HEK293 (cell line): Measurements from ENCODE around the gene SRRM2.

Experiments
- CTCF ChIP-seq: fragments of 450-650 bp; formaldehyde crosslinking; IDR thresholded peaks from 2 replicates; pipeline ENCODE4 v1.5.1; 2016; ENCODE audit warnings: missing biosample characterization, missing genetic modification characterization
- MZF1 ChIP-seq: fragments of 450-650 bp; formaldehyde crosslinking; IDR thresholded peaks from 2 replicates; pipeline ENCODE4 v1.5.1; 2017; ENCODE audit warnings: missing biosample characterization, missing genetic modification characterization, borderline replicate concordance
- OVOL3 ChIP-seq: fragments of 450-650 bp; formaldehyde crosslinking; IDR thresholded peaks from 2 replicates; pipeline ENCODE4 v1.5.1; 2016; ENCODE audit warnings: missing biosample characterization, missing genetic modification characterization
- RBAK ChIP-seq: fragments of 450-650 bp; formaldehyde crosslinking; IDR thresholded peaks from 2 replicates; pipeline ENCODE4 v1.5.1; 2016; ENCODE audit warnings: missing biosample characterization, missing genetic modification characterization
- YY2 ChIP-seq: fragments of 450-650 bp; formaldehyde crosslinking; IDR thresholded peaks from 2 replicates; pipeline ENCODE4 v1.5.1; 2016; ENCODE audit warnings: missing biosample characterization, missing genetic modification characterization
- ZBTB10 ChIP-seq: fragments of 450-650 bp; formaldehyde crosslinking; IDR thresholded peaks from 2 replicates; pipeline ENCODE4 v1.5.1; 2016; ENCODE audit warnings: missing biosample characterization, missing genetic modification characterization
- ZBTB44 ChIP-seq: fragments of 450-650 bp; IDR thresholded peaks from 2 replicates; pipeline ENCODE4 v1.5.1; 2018; ENCODE audit warnings: missing biosample characterization, mild to moderate bottlenecking, missing genetic modification characterization
- ZBTB6 ChIP-seq: fragments of 450-650 bp; formaldehyde crosslinking; IDR thresholded peaks from 2 replicates; pipeline ENCODE4 v1.5.1; 2017; ENCODE audit warnings: missing biosample characterization, missing genetic modification characterization
- ZEB2 ChIP-seq: fragments of 450-650 bp; formaldehyde crosslinking; IDR thresholded peaks from 2 replicates; pipeline ENCODE4 v1.5.1; 2016; ENCODE audit warnings: missing biosample characterization, missing genetic modification characterization
- ZFP41 ChIP-seq: fragments of 450-650 bp; formaldehyde crosslinking; IDR thresholded peaks from 2 replicates; pipeline ENCODE4 v1.5.1; 2016; ENCODE audit warnings: missing biosample characterization, missing genetic modification characterization, borderline replicate concordance
- ZNF184 ChIP-seq: fragments of 450-650 bp; IDR thresholded peaks from 2 replicates; pipeline ENCODE4 v1.5.1; 2018; ENCODE audit warnings: missing biosample characterization, mild to moderate bottlenecking, missing genetic modification characterization
- ZNF24 ChIP-seq: fragments of 450-650 bp; formaldehyde crosslinking; IDR thresholded peaks from 2 replicates; pipeline ENCODE4 v1.5.1; 2016; ENCODE audit warnings: missing biosample characterization, missing genetic modification characterization
- ZNF248 ChIP-seq: fragments of 450-650 bp; formaldehyde crosslinking; IDR thresholded peaks from 2 replicates; pipeline ENCODE4 v1.5.1; 2017; ENCODE audit warnings: missing biosample characterization, missing genetic modification characterization
- ZNF26 ChIP-seq: fragments of 450-650 bp; formaldehyde crosslinking; IDR thresholded peaks from 2 replicates; pipeline ENCODE4 v1.5.1; 2016; ENCODE audit warnings: missing biosample characterization, missing genetic modification characterization
- ZNF311 ChIP-seq: fragments of 450-650 bp; formaldehyde crosslinking; IDR thresholded peaks from 2 replicates; pipeline ENCODE4 v1.5.1; 2017; ENCODE audit warnings: missing biosample characterization, missing genetic modification characterization, borderline replicate concordance
- ZNF335 ChIP-seq: fragments of 450-650 bp; formaldehyde crosslinking; conservative IDR thresholded peaks from 2 replicates; pipeline ENCODE4 v1.5.1; 2016; ENCODE audit warnings: missing biosample characterization, missing genetic modification characterization
- ZNF341 ChIP-seq: fragments of 450-650 bp; formaldehyde crosslinking; IDR thresholded peaks from 2 replicates; pipeline ENCODE4; 2016; ENCODE audit warnings: low read depth, missing biosample characterization, missing genetic modification characterization
- ZNF362 ChIP-seq: fragments of 450-650 bp; formaldehyde crosslinking; IDR thresholded peaks from 2 replicates; pipeline ENCODE4 v1.5.1; 2016; ENCODE audit warnings: missing biosample characterization, missing genetic modification characterization
- ZNF366 ChIP-seq: fragments of 450-650 bp; formaldehyde crosslinking; conservative IDR thresholded peaks from 2 replicates; pipeline ENCODE4 v1.5.1; 2016; ENCODE audit warnings: missing biosample characterization, missing genetic modification characterization
- ZNF416 ChIP-seq: fragments of 450-650 bp; formaldehyde crosslinking; IDR thresholded peaks from 2 replicates; pipeline ENCODE4 v1.5.1; 2016; ENCODE audit warnings: missing biosample characterization, missing genetic modification characterization
- ZNF423 ChIP-seq: fragments of 450-650 bp; formaldehyde crosslinking; IDR thresholded peaks from 2 replicates; pipeline ENCODE4 v1.5.1; 2016; ENCODE audit warnings: missing biosample characterization, missing genetic modification characterization
- ZNF488 ChIP-seq: fragments of 450-650 bp; formaldehyde crosslinking; IDR thresholded peaks from 2 replicates; pipeline ENCODE4 v1.5.1; 2016; ENCODE audit warnings: missing biosample characterization, missing genetic modification characterization
- ZNF529 ChIP-seq: fragments of 450-650 bp; formaldehyde crosslinking; IDR thresholded peaks from 2 replicates; pipeline ENCODE4 v1.5.1; 2017; ENCODE audit warnings: missing genetic modification characterization, missing biosample characterization; ENCODE audit not compliant: insufficient replicate concordance
- ZNF707 ChIP-seq: fragments of 450-650 bp; formaldehyde crosslinking; IDR thresholded peaks from 2 replicates; pipeline ENCODE4 v1.5.1; 2016; ENCODE audit warnings: missing biosample characterization, missing genetic modification characterization
- ZNF777 ChIP-seq: fragments of 450-650 bp; formaldehyde crosslinking; IDR thresholded peaks from 2 replicates; pipeline ENCODE4 v1.5.1; 2017; ENCODE audit warnings: missing biosample characterization, missing genetic modification characterization, borderline replicate concordance
- ZNF792 ChIP-seq: fragments of 450-650 bp; formaldehyde crosslinking; IDR thresholded peaks from 2 replicates; pipeline ENCODE4 v1.5.1; 2016; ENCODE audit warnings: missing biosample characterization, missing genetic modification characterization

SRRM2 gene

GRCh38 chr16:2799859-2800226 is 47.4 kb downstream of the SRRM2 start (continued):
- TF ChIP-seq RBAK (tag by site-specific recombination) (no peak), ZNF26 (tag by site-specific recombination) (no peak), ZNF311 (tag by site-specific recombination) (no peak), ZNF529 (tag by site-specific recombination) (no peak), ZNF792 (tag by site-specific recombination) (no peak), ZNF488 (tag by site-specific recombination) (no peak), ZNF777 (tag by site-specific recombination) (no peak), ZBTB6 (tag by site-specific recombination) (peak; percentile 86), ZNF416 (tag by site-specific recombination) (no peak), ZFP41 (tag by site-specific recombination) (no peak), ZNF341 (no peak), ZBTB10 (no peak), ZNF248 (tag by site-specific recombination) (no peak), ZNF366 (peak; percentile 84), ZNF184 (tag by site-specific recombination) (peak; percentile 88), ZNF335 (peak; percentile 49), ZNF24 (peak; percentile 95), MZF1 (tag by site-specific recombination) (no peak), ZNF707 (tag by site-specific recombination) (no peak), ZNF423 (tag by site-specific recombination) (no peak), ZNF362 (tag by site-specific recombination) (no peak), YY2 (tag by site-specific recombination) (no peak), OVOL3 (tag by site-specific recombination) (peak; percentile 54; the same call in 1 of the 2 replicates), CTCF (no peak), ZBTB44 (peak; percentile 89), ZEB2 (tag by site-specific recombination) (peak; percentile 97)
